VCaP (cell line): ENCODE measurements around the gene OSBPL10.

ENCODE experiments used
- H3K27ac ChIP-seq: fragments of 450-650 bp; 2 replicates; pipeline ENCODE4 v1.5.1; 2017
- TF ChIP-seq, protein P1 (sequence below): fragments of 450-650 bp; conservative IDR thresholded peaks from 2 replicates; pipeline ENCODE4 v1.5.1; 2017; ENCODE audit warnings: mild to moderate bottlenecking, moderate library complexity

OSBPL10 gene

DNA sequence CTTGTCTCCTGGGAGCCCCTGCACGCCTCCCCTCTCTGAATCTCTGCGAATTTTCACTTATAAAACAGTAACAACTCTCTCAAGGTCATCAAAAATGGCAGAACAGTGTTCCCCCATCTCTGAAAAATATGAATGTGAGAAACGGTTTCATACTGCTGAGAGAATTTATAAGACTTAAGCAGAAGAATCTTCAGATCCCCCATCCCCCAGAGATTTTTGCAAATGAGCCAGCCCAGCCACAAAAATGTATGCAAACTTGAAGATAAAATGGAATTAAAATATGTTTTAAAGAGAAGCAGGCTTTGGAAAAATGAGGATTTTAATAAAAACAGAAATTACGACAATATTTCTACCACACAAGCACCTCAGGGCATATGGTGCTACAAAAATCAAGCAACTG is 275.3 kb downstream of the OSBPL10 start:
- TF ChIP-seq, protein P1, sequence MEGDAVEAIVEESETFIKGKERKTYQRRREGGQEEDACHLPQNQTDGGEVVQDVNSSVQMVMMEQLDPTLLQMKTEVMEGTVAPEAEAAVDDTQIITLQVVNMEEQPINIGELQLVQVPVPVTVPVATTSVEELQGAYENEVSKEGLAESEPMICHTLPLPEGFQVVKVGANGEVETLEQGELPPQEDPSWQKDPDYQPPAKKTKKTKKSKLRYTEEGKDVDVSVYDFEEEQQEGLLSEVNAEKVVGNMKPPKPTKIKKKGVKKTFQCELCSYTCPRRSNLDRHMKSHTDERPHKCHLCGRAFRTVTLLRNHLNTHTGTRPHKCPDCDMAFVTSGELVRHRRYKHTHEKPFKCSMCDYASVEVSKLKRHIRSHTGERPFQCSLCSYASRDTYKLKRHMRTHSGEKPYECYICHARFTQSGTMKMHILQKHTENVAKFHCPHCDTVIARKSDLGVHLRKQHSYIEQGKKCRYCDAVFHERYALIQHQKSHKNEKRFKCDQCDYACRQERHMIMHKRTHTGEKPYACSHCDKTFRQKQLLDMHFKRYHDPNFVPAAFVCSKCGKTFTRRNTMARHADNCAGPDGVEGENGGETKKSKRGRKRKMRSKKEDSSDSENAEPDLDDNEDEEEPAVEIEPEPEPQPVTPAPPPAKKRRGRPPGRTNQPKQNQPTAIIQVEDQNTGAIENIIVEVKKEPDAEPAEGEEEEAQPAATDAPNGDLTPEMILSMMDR, result no peak
- no peak overlapping the region for H3K27ac ChIP-seq

DNA sequence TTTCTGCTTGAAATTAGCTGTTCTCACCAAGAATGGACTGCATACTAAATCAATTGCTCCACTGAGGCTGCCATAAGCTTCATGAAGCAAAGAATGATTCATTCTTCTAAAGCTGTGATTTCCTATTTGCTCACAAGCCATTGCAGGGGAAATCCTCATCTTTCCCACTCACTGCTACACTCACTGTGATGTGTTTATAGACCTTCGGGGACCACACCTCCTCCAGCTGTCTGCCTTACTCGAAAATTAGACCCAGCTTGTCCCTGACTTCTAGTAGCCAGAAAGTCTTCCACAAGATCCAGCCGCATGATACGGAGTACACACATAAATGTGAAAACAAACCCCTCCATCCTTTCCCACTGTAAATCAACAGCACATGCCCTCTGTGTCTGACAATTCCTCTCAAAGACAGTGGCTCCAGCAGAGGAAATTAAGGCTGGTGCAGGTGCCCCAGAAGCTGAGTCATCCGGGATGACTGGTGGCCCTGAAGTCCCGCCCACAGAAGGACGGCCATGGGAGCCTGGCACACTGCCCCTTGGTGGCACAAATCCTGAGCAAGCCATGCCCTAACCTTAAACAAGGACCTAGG is 276.4 kb downstream of the OSBPL10 start:
- H3K27ac ChIP-seq, result no peak overlapping the region
- TF ChIP-seq, protein P1, result no peak

DNA sequence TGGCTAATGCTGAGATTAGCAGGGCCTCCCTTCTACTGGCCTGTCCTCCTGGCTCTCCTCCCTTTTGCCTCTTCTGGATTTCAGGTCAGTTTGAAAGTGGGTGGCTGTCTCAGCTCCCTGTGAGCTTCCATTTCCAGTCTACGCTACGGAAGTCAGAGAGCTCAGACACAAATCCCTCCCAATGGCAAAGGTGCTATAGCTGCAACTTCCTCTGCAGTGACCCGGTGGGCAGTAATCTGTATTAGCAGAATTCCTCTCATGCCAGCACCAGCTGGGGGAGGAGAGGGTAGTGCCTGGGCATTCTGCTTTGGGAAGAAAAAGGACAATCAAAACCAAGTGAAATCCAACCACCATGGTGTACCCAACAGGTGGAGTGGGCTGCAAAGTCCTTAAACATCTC is 276.9 kb downstream of the OSBPL10 start:
- no peak overlapping the region for H3K27ac ChIP-seq
- TF ChIP-seq, protein P1, result no peak

DNA sequence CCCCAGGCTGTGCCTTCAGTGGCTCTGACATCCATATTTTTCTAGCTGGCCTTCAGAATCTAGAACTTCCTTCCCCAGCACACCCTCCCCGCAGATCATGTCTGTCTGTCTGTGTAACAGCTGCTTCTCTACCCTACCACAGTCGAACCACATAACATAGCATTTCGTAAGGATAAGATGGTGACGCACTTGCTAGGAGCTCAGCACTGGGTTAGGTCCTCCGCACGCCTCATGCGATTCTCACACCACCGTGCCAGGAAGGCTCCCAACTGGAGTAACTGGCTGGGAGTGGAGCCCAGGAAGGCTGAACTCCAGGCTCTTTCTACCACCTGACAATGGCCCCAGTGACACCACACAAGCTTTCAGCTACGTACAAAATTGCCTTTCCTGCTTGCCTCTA is 279.8 kb downstream of the OSBPL10 start:
- TF ChIP-seq, protein P1, result no peak
- no peak overlapping the region for H3K27ac ChIP-seq

DNA sequence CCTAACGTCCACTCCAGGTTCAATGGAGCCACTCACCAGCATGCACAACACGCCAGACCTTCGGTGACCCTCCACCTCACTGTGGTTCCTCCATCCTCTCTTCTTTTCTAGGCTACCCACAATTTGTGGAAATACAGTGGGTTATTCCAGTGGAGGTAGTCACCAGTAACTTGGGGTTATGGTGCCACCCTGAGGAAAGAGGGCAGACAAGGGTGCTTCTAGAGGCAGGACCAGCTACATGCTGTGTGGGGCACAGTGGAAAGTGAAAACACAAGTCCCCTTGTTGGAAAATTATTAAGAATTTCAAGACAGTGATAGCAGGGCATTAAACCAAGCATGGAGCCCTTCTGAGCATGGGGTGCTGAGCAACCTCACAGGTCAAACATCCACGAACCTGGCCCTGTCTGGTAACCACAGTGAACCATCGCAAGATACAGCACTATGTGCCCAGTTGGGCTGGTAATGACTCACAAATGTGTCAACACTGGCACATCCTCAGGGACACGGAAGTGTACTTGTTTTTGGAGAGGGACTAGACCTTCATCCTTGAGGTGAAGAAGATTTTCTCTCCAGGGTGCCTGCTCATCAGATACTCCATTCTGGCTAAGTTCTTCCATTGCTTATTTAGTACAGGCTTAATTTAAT is 281.6 kb downstream of the OSBPL10 start:
- TF ChIP-seq, protein P1, result no peak
- no peak overlapping the region for H3K27ac ChIP-seq

DNA sequence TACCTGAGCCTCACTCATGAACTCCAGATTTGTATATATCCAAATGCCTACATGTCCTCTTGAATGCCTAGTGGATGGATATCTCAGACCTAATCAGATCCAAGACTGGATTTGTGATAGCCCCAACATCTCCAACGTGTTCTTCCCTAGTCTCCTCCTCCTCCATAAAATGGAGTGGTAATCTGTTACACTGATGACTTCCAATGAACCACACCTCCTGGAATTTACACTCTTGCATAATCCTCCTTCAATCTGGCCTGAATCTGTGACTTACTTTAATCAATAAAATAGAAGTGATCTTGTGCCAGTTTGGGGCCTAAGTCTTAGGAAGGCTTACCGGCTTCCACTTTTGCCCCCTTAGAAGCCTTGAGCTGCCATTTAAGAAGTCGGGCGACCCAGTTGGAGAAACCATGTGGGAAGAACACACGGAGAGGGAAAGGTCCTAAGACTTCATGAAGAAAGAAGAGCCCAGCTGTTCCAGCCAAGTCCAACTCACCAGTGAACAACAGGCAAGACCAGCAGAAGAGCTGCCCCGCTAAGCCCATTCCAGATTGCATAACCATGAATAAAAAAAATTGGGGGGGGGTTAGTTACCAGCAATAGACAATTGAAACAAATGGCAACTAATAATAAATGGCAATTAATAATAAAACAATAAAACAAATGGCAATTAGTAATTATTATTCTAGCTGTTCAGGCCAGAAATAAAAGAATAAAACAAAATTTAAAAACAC is 284.1 kb downstream of the OSBPL10 start:
- H3K27ac ChIP-seq, result no peak overlapping the region
- TF ChIP-seq, protein P1, result no peak

DNA sequence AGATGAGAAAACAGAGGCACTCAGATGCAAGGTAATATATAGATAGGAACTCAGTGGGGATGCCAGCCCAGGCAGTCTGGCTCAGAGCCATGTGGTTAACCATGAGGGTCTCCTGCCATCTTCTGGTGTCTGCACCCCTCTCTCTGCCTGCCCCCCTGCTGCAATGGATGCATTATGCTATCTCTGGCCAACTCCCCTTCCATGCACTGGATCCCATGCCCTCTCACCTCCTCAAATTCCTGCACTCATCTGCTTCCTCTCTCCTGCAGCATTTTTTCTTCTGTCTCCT is 285.1 kb downstream of the OSBPL10 start:
- TF ChIP-seq, protein P1, result no peak
- no peak overlapping the region for H3K27ac ChIP-seq
